HG03103 (cell line): ENCODE results near the gene GRHPR.
A peak's percentile ranks its signal among the peaks of the same experiment; 100 is the strongest.
"Not testable (repeated sequence)": the region's sequence is repeated elsewhere in the genome, so short reads cannot be mapped to it uniquely, and the experiment has no call there.

ENCODE experiments used
- ATAC-seq: cut with Tn5 transposase; IDR thresholded peaks from one replicate; pipeline ENCODE4 v1.9.1; 2021; ENCODE audit warnings: low read depth; ENCODE audit not compliant: unreplicated experiment

The GRHPR gene

GRCh38 chr9:37474438-37474837, 51.9 kb downstream of the GRHPR start:
- ATAC-seq: no peak

GRCh38 chr9:37476930-37477329, 54.4 kb downstream of the GRHPR start:
- no peak for ATAC-seq

- ATAC-seq: not testable (repeated sequence)
Measured at GRCh38 chr9:37477443-37477842, 54.9 kb downstream of the GRHPR start.

DNA sequence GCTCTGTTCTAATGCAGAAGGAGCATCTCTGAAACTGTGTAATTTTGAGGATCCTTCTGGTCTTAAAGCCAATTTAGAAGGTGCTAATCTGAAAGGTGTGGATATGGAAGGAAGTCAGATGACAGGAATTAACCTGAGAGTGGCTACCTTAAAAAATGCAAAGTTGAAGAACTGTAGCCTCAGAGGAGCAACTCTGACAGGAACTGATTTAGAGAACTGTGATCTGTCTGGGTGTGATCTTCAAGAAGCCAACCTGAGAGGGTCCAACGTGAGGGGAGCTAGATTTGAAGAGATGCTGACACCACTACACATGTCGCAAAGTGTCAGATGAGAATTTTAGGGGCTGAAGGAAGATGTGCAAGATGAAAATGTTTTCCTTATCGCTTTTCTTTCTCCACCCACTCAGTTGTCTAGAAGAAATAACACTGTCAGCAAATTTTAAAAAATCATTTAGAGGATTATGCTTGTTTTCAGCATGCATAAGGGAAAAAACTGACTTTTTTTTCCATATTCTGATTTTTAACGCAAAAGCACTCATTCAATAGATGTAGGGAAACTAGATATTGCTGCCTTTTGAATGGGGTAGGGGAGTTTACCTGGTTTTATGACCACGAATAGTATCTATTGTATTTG, 55.6 kb downstream of the GRHPR start:
- ATAC-seq: not testable (repeated sequence)

DNA sequence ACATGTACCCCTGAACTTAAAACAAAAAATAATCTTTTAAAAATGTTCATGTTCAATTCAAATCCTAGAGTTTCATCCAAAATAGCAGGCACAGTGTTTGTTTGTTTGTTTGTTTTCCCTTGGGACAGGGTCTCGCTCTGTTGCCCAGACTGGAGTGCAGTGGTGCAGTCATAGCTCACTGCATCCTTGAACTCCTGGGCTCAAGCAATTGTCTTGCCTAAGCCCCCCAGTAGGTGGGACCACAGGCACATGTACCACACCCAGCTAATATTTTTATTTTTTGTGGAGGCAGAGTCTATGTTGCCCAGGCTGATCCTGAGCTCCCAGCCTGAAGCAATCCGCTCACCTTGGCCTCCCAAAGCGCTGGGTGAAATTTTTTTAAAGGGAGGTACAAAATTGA, 58.3 kb downstream of the GRHPR start:
- no peak for ATAC-seq

GRCh38 chr9:37485389-37486255, 63.1 kb downstream of the GRHPR start, which contains the start of gene POLR1E:
Gene POLR1E, plus strand, starts transcription at chr9:37485948. Its CDS starts 100 bp downstream, at chr9:37486048.
- peak; percentile 91 for ATAC-seq

GRCh38 chr9:37486256-37486615, 63.7 kb downstream of the GRHPR start:
- ATAC-seq: no peak
